Mucosa of descending colon (tissue), 3 donors: ENCODE results near the gene TNFRSF1B. TPM values are rescaled to one million over a fixed set of nuclear protein-coding genes. Genes with fewer than 3 reads are reported as not detected.
A peak's percentile ranks its signal among the peaks of the same experiment; 100 is the strongest.

Experiments
- ATAC-seq: fragments of 200-7000 bp; cut with Tn5 transposase; one replicate; pipeline ENCODE4 v1.9.1; 2020; ENCODE audit warnings: mild to moderate bottlenecking, moderate library complexity
- DNase-seq, 3 donors: peaks; one replicate each; pipeline ENCODE4 v3.0.0-alpha.2; 2020
- H3K36me3 ChIP-seq: fragments of 200-600 bp; one replicate; pipeline ENCODE4 v1.8.0; 2021; ENCODE audit warnings: low read depth, mild to moderate bottlenecking
- H3K4me1 ChIP-seq: fragments of 200-600 bp; one replicate; pipeline ENCODE4 v1.8.0; 2021; ENCODE audit warnings: low read depth, mild to moderate bottlenecking
- H3K4me3 ChIP-seq: fragments of 200-600 bp; one replicate; pipeline ENCODE4 v1.8.0; 2021; ENCODE audit warnings: mild to moderate bottlenecking
- H3K9me3 ChIP-seq: fragments of 200-600 bp; one replicate; pipeline ENCODE4 v1.8.0; 2021; ENCODE audit warnings: mild to moderate bottlenecking
- intact Hi-C, 2 donors: fragments of 100-400 bp; cut with DNase I in 1 of 2; cut with micrococcal nuclease in 1 of 2; formaldehyde crosslinking; loops; one replicate each; pipeline versions ENCODE4 v1.11.0 to v1.11.1; 2022; cut with DNase I, micrococcal nuclease
- total RNA-seq, 3 donors: library from RNA; stranded (reverse); fragmentation: NEBNext Ultra II Directional in 2 of 3; extraction: Animal tissue kit (Norgen Biotek cat#: 25700) in 2 of 3; gene quantifications; one replicate each; pipeline versions ENCODE4 v1.2.1 to v1.2.4, GENCODE V29; 2021 to 2023
- TF ChIP-seq, protein P1 (sequence below): fragments of 200-600 bp; IDR thresholded peaks from one replicate; pipeline ENCODE4 v1.8.0; 2022; ENCODE audit warnings: antibody characterized with exemption, mild to moderate bottlenecking
- donor health status: DM: no; HTN: no; CAD: no; lungs with moderate emphysema.
- donor health status: DM: no; HTN: no; CAD: no.
- donor health status: DM: no; HTN: yes; CAD: no.

The TNFRSF1B gene
- total RNA-seq, 3 donors from 2014 or later: 20.3 to 39.3 (median 31.6) TPM

DNA sequence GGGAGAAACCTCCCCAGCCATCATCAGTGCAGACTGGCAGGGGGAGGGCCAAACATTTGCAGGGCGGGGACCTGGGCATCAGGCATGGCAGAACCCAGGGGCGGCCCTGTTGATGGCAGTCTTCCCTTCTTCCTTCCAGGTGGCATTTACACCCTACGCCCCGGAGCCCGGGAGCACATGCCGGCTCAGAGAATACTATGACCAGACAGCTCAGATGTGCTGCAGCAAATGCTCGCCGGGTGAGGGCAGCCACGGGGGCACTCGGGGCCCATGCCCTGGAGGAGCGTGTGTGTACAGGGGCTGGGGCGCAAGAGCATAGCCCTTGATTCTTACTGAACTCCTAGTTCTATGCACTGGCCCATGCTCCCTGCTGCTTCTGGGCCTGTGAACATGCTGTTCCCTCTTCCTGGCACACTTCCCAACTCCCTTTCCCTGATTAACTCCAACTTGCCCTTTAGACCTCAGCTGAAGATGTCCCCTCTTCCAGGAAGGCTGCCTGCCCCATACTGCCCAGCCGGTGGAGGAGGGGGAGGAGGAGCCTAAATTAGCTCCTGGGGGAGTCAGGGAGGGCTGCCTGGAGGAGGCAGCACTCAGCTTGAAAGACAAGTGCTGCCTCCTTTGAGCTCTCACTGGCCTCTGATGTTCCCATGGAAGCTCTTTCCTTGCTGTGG is 22.0 kb downstream of the TNFRSF1B start:
- no peak for ATAC-seq
- no peaks in the 10 kb centered on the region for H3K36me3 ChIP-seq
- TF ChIP-seq, protein P1, sequence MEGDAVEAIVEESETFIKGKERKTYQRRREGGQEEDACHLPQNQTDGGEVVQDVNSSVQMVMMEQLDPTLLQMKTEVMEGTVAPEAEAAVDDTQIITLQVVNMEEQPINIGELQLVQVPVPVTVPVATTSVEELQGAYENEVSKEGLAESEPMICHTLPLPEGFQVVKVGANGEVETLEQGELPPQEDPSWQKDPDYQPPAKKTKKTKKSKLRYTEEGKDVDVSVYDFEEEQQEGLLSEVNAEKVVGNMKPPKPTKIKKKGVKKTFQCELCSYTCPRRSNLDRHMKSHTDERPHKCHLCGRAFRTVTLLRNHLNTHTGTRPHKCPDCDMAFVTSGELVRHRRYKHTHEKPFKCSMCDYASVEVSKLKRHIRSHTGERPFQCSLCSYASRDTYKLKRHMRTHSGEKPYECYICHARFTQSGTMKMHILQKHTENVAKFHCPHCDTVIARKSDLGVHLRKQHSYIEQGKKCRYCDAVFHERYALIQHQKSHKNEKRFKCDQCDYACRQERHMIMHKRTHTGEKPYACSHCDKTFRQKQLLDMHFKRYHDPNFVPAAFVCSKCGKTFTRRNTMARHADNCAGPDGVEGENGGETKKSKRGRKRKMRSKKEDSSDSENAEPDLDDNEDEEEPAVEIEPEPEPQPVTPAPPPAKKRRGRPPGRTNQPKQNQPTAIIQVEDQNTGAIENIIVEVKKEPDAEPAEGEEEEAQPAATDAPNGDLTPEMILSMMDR: no peak
- intact Hi-C loops: no loop called here
- no peaks in the 10 kb centered on the region for H3K9me3 ChIP-seq
- no peak overlapping the region for H3K4me3 ChIP-seq
- DNase-seq: peak in 1 of 3 donors; percentile 51
- H3K4me1 ChIP-seq: peaks cover 9% of the 10 kb centered on the region

DNA sequence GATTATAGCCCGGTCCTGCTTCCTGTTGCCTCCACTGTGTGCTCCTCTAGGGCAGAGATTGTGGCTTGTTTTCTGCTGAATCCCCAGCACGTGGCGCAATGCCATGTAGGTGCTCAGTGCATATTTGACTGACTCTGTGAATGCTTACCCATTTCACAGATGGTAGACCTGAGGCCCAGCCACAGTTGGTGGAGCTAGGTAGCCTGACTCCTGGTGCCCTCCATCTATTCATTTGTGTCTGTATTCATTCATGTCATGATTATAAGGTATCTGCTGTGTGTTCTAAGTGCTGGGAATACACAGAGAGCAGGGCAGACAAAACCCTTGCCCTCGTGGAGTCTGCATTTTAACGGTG is 22.5 kb downstream of the TNFRSF1B start:
- H3K4me3 ChIP-seq: no peak overlapping the region
- TF ChIP-seq, protein P1: no peak
- H3K36me3 ChIP-seq: no peaks in the 10 kb centered on the region
- no peak for DNase-seq
- ATAC-seq: no peak
- intact Hi-C loops: no loop called here
- no peaks in the 10 kb centered on the region for H3K9me3 ChIP-seq
- peaks cover 9% of the 10 kb centered on the region for H3K4me1 ChIP-seq

DNA sequence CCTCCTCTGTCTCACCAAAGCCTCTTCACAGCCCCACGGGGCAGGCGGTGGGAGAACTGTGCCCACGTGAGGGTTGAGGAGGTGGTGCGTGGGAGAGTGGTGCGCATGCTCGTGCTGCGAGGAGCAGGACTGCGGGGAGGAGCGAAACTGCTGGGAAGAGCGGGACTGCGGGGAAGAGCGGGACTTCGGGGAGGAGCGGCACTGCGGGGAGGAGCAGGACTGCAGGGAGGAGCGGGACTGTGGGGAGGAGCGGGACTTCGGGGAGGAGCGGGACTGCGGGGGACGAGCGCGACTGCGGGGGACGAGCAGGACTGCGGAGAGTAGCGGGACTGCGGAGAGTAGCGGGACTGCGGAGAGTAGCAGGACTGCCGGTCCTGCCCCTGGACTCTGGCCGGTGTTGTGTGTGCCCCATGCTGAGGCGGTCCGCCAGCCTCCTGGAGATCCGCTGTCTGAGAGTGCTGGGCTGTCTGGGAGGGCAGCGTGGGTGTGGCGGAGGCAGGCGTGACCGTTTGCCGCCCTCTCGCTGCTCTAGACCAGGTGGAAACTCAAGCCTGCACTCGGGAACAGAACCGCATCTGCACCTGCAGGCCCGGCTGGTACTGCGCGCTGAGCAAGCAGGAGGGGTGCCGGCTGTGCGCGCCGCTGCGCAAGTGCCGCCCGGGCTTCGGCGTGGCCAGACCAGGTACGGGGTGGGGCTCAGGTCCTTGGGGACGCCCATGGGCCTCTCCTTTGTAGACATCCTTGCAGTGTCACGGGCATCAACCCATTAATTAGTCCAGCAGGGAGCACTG is 24.6 kb downstream of the TNFRSF1B start:
- DNase-seq (no peak), ATAC-seq (no peak)
- H3K4me3 ChIP-seq: no peak overlapping the region
- no peaks in the 10 kb centered on the region for H3K9me3 ChIP-seq
- H3K4me1 ChIP-seq: no peaks in the 10 kb centered on the region
- intact Hi-C loops: no loop called here
- H3K36me3 ChIP-seq: no peaks in the 10 kb centered on the region
- TF ChIP-seq, protein P1: no peak

DNA sequence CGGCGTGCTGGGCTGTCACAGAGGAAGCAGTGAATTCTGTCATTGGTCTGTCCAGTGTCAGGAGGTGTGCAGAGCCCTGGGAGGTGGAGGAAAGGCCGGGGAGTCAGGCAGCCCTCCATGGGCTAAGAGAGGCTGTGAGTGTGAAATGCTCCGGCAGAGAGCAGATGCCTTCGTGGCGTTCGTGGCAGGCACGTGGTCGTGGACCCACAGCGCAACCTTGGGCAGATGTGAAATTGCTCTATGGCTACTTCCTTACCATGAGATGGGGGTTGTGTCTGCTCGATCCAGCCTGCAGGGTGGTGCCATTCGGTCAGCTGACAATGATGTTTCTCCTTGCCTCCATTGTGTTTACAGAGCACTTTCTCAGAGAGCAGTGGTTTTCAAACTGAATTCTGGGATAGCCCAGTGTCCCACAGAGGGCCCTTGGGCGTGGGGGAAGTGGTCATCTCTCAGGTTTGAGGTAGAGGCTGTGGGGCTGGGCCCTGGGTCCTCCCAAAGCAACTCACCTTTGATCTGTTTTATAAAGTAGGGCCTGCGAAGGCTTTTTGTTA is 27.9 kb downstream of the TNFRSF1B start:
- Histone ChIP-seq H3K36me3 (no peaks in the 10 kb centered on the region), H3K9me3 (no peaks in the 10 kb centered on the region), H3K4me1 (no peaks in the 10 kb centered on the region), H3K4me3 (no peak overlapping the region)
- TF ChIP-seq, protein P1: no peak
- DNase-seq (no peak), ATAC-seq (no peak)
- intact Hi-C loops: no loop called here

DNA sequence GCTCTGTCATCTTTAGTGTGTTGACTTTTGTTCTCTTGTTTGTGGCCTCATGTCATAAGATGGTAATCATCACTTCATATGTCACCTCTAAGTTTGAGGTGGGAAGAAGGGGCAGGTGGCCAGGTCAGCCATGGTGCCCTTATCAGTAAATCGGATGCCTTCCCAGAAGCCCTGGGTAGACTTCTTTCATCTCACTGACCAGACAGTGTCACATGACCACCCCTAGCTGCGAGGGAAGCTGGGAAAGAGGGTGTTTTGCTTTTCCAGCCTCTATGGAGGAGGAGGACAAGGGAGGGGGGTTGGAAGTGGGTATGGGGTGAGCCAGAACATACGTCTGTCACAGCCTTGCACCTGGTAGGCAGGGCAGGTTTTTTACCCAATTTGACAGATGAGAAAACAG is 28.6 kb downstream of the TNFRSF1B start:
- DNase-seq (no peak), ATAC-seq (no peak)
- intact Hi-C loops: no loop called here
- H3K36me3 ChIP-seq: no peaks in the 10 kb centered on the region
- H3K4me1 ChIP-seq: no peaks in the 10 kb centered on the region
- TF ChIP-seq, protein P1: no peak
- no peaks in the 10 kb centered on the region for H3K9me3 ChIP-seq
- H3K4me3 ChIP-seq: no peak overlapping the region
